HuH-7.5 (cell line): ENCODE measurements around the gene EP300.
A peak's percentile ranks its signal among the peaks of the same experiment; 100 is the strongest.
"Not testable (repeated sequence)": the region's sequence is repeated elsewhere in the genome, so short reads cannot be mapped to it uniquely, and the experiment has no call there.

ENCODE experiments used
- DNase-seq: peaks from one replicate; pipeline ENCODE4 v3.0.0; 2011; ENCODE audit warnings: low spot score

Gene EP300

DNA sequence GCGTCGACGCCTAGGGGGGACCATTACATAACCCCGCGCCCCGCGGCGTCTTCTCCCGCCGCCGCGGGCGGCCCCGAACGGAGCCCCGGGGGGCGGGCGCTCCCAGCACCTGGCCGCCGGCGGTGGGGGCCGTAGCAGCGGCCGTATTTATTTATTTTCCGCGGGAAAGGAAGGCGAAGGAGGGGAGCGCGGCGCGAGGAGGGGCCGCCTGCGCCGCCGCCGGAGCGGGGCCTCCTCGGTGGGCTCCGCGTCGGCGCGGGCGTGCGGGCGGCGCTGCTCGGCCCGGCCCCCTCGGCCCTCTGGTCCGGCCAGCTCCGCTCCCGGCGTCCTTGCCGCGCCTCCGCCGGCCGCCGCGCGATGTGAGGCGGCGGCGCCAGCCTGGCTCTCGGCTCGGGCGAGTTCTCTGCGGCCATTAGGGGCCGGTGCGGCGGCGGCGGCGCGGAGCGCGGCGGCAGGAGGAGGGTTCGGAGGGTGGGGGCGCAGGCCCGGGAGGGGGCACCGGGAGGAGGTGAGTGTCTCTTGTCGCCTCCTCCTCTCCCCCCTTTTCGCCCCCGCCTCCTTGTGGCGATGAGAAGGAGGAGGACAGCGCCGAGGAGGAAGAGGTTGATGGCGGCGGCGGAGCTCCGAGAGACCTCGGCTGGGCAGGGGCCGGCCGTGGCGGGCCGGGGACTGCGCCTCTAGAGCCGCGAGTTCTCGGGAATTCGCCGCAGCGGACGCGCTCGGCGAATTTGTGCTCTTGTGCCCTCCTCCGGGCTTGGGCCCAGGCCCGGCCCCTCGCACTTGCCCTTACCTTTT lies at the start of gene EP300:
TSS of gene EP300 (plus strand) at position 570 of the 795 bp plus-strand sequence. CDS start 413 bp downstream, outside the sequence.
- DNase-seq: peak; percentile 47

GRCh38 chr22:41043722-41044121 lies 48.7 kb upstream of the EP300 start:
- no peak for DNase-seq

DNA sequence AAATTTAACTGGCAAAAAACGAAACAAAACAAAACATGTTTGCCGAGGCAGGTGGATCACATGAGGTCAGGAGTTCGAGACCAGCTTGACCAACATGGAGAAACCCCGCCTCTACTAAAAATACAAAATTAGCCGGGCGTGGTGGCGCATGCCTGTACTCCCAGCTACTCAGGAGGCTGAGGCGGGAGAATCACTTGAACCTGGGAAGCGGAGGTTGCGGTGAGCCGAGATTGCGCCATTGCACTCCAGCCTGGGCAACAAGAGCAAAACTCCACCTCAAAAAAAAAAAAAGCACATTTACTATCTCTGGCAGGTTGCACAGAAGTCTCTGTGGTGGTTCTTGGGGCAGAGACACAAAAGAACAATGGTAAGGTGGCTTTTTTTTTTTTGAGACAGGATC lies 46.8 kb upstream of the EP300 start:
- not testable (repeated sequence) for DNase-seq

DNA sequence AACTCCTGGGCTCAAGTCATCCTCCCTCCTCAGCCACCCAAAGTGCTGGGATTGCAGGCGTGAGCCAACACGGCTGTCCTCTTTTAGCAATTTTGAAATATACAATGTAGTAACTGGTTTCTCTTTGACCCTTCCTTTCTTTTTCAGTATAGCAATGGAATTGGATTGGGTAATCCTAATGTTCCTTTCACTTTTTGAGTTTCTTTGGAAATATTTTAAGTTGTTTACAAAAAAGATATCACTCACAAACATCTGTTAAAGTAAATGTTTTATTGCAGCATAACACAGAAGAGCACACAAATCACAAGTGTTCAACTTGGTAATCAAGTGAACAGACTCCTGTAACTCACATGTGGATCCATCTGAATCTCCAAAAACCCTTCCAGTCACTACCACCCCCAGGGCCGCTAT lies 44.6 kb upstream of the EP300 start:
- no peak for DNase-seq

DNA sequence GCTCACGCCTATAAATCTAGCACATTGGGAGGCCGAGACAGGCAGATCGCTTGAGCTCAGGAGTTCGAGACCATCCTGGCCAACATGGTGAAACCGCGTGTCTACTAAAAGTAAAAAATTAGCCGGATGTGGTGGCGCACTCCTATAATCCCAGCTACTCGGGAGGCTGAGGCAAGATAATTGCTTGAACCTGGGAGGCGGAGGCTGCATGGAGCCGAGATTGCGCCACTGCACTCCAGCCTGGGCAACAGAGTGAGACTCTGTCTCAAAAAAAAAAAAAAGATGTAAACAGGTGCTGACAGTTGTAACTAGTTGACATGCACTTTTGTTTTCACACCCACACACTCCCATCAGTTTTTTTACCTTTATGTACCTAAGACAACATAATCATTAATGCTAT lies 44.0 kb upstream of the EP300 start:
- not testable (repeated sequence) for DNase-seq

DNA sequence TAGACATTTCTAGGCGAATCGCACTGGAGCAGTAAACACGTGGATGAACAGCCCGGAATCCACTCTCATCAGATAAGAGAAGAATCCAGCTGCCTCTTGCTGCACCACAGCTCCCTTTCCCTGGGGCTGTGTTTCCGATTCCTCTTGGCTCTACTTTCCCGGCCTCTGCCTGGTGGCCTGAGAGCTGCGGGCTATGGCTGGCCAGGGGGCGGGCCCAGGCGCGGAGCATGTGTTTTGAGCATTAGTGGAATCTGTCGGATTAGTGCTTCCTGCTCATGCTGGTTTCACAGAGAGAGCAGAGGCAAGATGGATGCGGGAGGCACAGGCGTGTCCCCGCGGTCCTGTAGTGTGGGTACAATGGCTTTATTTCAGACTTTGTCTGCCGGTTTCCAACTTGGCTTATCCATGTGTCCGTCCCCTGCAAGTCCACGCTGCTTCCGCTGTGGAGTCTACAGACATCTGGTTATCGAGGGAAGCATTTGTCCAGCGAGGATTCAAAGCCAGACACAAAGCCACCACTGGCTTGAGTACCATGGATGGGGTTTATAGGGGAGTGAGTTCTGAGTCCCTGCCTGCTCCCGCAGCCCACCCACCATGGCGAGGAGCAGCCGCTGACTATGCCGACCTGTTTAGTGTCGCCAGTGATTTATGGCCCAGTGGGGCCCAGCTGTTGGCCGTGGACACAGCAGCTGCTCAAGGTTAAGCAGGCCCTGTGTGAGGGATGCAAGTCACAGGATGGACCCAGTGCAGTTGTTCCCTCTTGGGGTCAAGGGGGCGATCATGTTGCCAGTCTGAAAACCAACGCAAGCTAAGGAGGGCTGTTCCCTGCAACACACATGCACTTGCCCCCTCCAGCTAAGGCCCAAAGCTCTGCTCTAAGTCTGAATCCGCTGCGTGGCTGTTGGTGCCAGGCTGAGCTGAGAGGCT lies 43.3 kb upstream of the EP300 start:
- no peak for DNase-seq

DNA sequence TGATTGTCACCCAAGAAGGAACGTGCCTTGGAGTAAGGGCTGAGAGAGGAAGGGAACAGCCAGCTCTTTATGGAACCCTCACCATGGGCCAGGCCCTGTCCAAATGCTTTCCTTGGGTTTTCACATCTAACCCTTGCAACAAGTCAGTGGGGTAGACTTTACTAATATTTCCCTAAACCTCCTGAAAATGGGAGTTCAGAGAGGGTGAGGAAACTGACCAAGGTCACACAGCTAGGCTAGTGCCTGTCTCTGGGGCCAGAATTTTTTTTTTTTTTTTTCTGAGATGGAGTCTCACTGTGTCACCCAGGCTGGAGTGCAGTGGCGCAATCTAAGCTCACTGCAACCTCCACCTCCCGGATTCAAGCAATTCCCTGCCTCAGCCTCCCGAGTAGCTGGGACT lies 42.6 kb upstream of the EP300 start:
- not testable (repeated sequence) for DNase-seq

- no peak for DNase-seq
Measured at GRCh38 chr22:41050883-41051282, 41.5 kb upstream of the EP300 start.

DNA sequence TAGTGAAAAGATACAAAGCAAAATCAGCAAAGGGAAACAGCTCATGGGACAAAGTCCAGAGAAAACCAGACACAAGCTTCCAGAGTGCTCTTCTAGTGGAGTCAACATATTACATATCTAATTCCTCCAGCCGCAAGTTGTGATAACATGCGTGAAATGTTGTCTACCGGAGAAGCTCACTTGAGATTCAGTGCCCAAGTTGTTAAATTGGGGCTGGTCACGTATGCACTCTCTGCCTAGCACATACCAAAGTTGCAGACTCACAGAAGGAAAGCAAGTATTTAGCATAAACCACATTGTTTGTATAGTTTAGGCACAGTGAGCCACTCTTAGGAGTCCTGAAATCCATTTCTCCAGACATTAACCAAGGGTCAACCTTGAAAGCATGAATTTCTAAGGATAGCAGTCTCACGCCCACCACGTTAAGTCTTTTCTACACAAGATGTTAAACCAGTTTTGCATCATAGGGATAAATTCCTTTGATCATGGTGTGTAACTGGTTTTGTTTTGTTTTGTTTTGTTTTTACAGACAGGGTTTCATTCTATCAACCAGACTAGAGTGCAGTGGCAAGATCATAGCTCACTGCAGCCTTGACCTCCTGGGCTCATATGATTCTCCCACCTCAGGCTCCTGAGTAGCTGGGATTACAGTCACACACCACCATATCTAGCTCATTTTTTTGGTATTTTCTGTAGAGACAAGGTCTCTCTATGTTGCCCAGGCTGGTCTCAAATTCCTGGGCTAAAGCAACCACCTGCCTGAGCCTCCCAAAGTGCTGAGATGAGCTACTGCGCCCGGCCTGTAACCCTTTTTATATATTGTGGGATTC lies 39.5 kb upstream of the EP300 start:
- no peak for DNase-seq

DNA sequence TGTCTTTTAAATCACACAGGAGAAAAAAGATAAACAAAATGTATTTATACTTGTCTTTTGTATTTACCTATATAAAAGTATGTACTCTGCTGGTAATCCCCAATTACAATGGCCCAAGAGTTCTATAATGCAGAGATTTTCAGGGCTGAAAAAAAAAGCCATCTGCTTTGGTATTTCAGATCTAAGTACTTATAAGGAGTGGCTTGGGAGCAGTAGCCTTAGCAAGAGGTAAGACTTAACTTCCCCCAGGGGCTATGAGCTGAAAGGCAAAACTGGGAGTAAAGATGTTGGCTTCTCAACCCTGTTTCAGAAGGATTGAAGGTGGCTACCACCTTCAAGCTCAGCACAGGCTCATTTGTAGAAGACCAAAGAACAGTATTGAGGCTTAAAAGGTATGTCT lies 35.3 kb upstream of the EP300 start:
- DNase-seq: no peak

DNA sequence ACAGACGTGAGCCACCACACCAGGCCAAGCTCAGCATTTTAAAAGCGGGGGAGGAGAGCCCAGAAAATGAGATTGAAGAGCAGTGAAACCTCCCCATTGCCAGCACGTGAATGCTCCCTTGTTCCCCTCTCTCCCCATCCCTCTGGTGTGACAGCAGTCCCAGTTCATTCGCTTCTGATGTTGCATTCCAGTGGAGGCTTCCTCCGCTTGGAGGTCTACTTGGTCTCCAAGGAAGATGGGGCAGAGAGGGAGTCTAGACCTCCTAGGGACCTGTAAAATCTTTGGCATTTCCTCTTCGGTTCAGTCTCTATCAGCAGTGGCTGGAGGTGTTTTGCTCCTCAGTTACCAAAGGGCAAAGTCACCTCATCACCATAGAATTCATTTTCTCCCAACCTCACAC lies 30.2 kb upstream of the EP300 start:
- DNase-seq: no peak

DNA sequence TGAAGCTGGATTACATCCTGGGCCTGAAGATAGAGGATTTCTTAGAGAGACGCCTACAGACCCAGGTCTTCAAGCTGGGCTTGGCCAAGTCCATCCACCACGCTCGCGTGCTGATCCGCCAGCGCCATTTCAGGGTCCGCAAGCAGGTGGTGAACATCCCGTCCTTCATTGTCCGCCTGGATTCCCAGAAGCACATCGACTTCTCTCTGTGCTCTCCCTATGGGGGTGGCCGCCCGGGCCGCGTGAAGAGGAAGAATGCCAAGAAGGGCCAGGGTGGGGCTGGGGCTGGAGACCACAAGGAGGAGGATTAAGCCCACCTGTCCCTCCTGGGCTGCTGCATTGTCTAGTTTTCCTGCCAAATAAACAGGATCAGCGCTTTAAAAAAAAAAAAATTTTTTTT lies 28.1 kb upstream of the EP300 start:
- DNase-seq: not testable (repeated sequence)

GRCh38 chr22:41066341-41066740 lies 26.1 kb upstream of the EP300 start:
- not testable (repeated sequence) for DNase-seq

DNA sequence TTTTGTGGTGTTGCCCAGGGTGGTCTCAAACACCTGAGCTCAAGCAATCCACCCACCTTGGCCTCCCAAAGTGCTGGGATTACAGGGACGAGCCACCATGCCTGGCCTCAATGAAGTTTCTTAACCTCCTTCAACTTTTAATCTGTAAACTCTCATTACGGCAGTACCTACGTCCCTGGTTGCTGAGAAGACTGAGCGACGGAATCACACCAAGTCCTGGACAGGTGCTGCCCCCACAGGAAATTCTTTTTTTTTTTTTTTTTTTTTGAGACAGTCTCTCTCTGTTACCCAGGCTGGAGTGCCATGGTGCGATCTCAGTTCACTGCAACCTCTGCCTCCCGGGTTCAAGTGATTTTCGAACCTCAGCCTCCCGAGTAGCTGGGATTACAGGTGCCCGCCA lies 24.4 kb upstream of the EP300 start:
- not testable (repeated sequence) for DNase-seq

DNA sequence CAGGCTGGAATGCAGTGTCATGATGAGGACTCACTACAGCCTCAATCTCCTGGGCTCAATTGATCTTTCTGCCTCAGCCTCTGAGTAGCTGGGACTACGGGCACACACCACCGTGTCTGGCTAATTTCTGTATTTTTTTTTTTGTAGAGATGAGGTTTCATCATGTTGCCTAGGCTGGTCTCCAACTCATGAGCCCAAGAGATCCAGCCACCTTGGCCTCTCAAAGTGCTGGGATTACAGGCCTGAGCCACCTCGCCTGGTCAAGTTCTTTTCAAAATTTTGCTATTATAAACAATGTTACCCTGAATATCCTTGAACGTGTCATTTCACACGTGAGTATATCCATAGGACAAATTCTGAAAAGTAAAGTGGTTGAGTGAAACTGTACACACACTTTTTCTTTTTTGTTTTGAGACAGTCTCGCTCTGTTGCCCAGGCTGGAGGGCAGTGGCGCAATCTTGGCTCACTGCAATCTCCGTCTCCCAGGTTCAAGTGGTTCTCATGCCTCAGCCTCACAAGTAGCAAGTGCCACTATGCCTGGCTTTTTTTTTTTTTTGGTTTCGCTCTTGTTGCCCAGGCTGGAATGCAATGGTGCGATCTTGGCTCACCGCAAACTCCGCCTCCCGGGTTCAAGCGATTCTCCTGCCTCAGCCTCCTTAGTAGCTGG lies 21.6 kb upstream of the EP300 start:
- DNase-seq: no peak

GRCh38 chr22:41074061-41074460 lies 18.3 kb upstream of the EP300 start:
- no peak for DNase-seq

DNA sequence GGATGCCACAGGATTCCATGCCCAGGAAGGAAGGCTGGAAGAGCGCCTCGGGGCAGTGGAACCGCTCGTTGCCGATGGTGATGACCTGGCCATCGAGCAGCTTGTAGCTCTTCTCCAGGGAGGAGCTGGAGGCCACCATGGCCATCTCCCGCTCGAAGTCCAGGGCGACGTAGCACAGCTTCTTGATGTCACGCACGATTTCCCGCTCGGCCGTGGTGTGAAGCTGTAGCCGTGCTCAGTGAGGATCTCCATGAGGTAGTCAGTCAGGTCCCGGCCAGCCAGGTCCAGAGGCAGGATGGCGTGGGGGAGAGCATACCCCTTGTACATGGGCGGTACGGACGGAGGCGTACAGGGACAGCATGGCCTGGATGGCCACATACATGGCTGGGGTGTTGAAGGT lies 17.9 kb upstream of the EP300 start:
- DNase-seq: no peak

GRCh38 chr22:41074941-41075710 lies 17.3 kb upstream of the EP300 start:
- DNase-seq: no peak

DNA sequence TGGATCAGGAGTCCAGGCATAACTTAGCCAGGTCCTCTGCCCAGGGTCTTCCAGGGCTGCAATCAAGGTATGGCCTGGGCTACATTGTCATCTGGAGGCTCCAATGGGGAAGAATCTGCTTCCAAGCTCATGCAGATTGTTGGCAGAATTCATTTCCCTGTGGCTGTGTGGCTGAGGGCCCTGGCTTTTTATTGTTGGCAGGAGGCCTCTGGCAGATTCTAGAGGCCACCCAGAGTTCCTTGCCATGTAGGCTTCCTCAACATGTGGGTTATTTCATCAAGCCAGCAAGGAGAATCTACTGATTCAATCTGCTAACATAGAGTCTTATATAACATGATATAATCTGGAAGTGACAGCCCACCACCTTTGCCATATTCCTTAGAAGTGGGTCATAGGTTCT lies 16.4 kb upstream of the EP300 start:
- DNase-seq: no peak

DNA sequence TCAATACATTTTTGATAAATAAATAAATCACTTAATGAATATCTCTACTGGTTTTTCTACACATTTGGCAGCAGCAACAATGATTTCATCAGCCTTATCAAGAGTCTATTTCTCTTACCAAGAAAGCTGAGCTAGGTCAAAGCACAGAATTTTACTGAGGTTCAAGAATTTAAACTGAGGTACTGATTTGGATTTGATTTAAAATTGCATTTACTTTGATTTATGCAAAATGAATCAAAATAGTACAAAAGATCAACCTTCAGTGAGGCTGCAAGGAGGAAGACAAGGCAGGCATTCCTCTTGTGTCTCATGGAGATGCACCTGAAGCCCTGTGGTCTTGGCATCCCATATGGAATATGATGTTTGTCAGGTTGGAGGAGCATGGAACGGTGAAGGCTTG lies 15.5 kb upstream of the EP300 start:
- DNase-seq: no peak

- no peak for DNase-seq
Measured at GRCh38 chr22:41078931-41079330, 13.5 kb upstream of the EP300 start.
